ENCODE data around the gene LRRC3C.

The LRRC3C gene

GRCh38 chr17:39969375-39969774, 41.8 kb downstream of the LRRC3C start:
- Histone ChIP-seq H3K9me3 (ENCODE audit: severe bottlenecking) (no peaks in the 10 kb centered on the region), H3K36me3 (ENCODE audit: low read depth) (no peaks in the 10 kb centered on the region), H3K4me3 (ENCODE audit: severe bottlenecking) (no peak overlapping the region), H3K27me3 (ENCODE audit: insufficient read depth, poor library complexity, severe bottlenecking) (no peaks in the 10 kb centered on the region), H3K4me1 (ENCODE audit: insufficient read depth, poor library complexity, severe bottlenecking) (peaks cover 4% of the 10 kb centered on the region), H3K27ac (ENCODE audit: poor library complexity, severe bottlenecking) (no peak overlapping the region)
- ATAC-seq (ENCODE audit: low read depth) (no peak), DNase-seq (ENCODE audit: low spot score) (no peak)
- no peak for TF ChIP-seq CTCF (IDR thresholded peaks at IDR 0.05; ENCODE audit: poor library complexity, severe bottlenecking)

- ATAC-seq (ENCODE audit: low read depth) (no peak), DNase-seq (ENCODE audit: low spot score) (no peak)
- no peaks in the 10 kb centered on the region for H3K9me3 ChIP-seq (ENCODE audit: severe bottlenecking)
- no peak for TF ChIP-seq CTCF (IDR thresholded peaks at IDR 0.05; ENCODE audit: poor library complexity, severe bottlenecking)
- no peak overlapping the region for H3K27ac ChIP-seq (ENCODE audit: poor library complexity, severe bottlenecking)
- peaks cover 4% of the 10 kb centered on the region for H3K4me1 ChIP-seq (ENCODE audit: insufficient read depth, poor library complexity, severe bottlenecking)
- no peaks in the 10 kb centered on the region for H3K27me3 ChIP-seq (ENCODE audit: insufficient read depth, poor library complexity, severe bottlenecking)
- no peak overlapping the region for H3K4me3 ChIP-seq (ENCODE audit: severe bottlenecking)
- H3K36me3 ChIP-seq (ENCODE audit: low read depth): no peaks in the 10 kb centered on the region
Measured at GRCh38 chr17:39970157-39970692, 42.7 kb downstream of the LRRC3C start.

- Histone ChIP-seq H3K4me3 (ENCODE audit: severe bottlenecking) (no peak overlapping the region), H3K27ac (ENCODE audit: poor library complexity, severe bottlenecking) (no peak overlapping the region), H3K4me1 (ENCODE audit: insufficient read depth, poor library complexity, severe bottlenecking) (peaks cover 4% of the 10 kb centered on the region), H3K27me3 (ENCODE audit: insufficient read depth, poor library complexity, severe bottlenecking) (no peaks in the 10 kb centered on the region), H3K9me3 (ENCODE audit: severe bottlenecking) (no peaks in the 10 kb centered on the region), H3K36me3 (ENCODE audit: low read depth) (no peaks in the 10 kb centered on the region)
- ATAC-seq (ENCODE audit: low read depth): no peak
- no peak for DNase-seq (ENCODE audit: low spot score)
- TF ChIP-seq CTCF (IDR thresholded peaks at IDR 0.05; ENCODE audit: poor library complexity, severe bottlenecking): no peak
Measured at GRCh38 chr17:39971076-39971603, 43.6 kb downstream of the LRRC3C start.

- ATAC-seq (ENCODE audit: low read depth) (no peak), DNase-seq (ENCODE audit: low spot score) (no peak)
- no peak overlapping the region for H3K27ac ChIP-seq (ENCODE audit: poor library complexity, severe bottlenecking)
Measured at GRCh38 chr17:39972271-39972670, 44.7 kb downstream of the LRRC3C start.

More at GRCh38 chr17:39972271-39972670, 44.7 kb downstream of the LRRC3C start:
- no peak for TF ChIP-seq CTCF (IDR thresholded peaks at IDR 0.05; ENCODE audit: poor library complexity, severe bottlenecking)
- peaks cover 4% of the 10 kb centered on the region for H3K4me1 ChIP-seq (ENCODE audit: insufficient read depth, poor library complexity, severe bottlenecking)
- H3K9me3 ChIP-seq (ENCODE audit: severe bottlenecking): no peaks in the 10 kb centered on the region
- H3K36me3 ChIP-seq (ENCODE audit: low read depth): no peaks in the 10 kb centered on the region
- H3K4me3 ChIP-seq (ENCODE audit: severe bottlenecking): no peak overlapping the region
- H3K27me3 ChIP-seq (ENCODE audit: insufficient read depth, poor library complexity, severe bottlenecking): no peaks in the 10 kb centered on the region
